NCI-H526 treated with DMSO at 0.1 percent for 48 hours (cell line): Measurements from ENCODE around the gene PRM1.
A peak's percentile ranks its signal among the peaks of the same experiment; 100 is the strongest.
"Not testable (repeated sequence)": the region's sequence is repeated elsewhere in the genome, so short reads cannot be mapped to it uniquely, and the experiment has no call there.

Experiments used
- DNase-seq: peaks from one replicate; lab custom pipeline; 2025; lab: John Stamatoyannopoulos, UW

The PRM1 gene

GRCh38 chr16:11298143-11298900 lies 17.2 kb upstream of the PRM1 start:
- no peak for DNase-seq

GRCh38 chr16:11297492-11298142 lies 16.5 kb upstream of the PRM1 start:
- DNase-seq = peak; percentile 88

- peak; percentile 28 for DNase-seq
These were observed 15.8 kb upstream of the PRM1 start for GRCh38 chr16:11296706-11297491.

GRCh38 chr16:11296351-11296705 lies 15.2 kb upstream of the PRM1 start:
- DNase-seq = no peak

GRCh38 chr16:11295672-11296071 lies 14.5 kb upstream of the PRM1 start:
- no peak for DNase-seq

GRCh38 chr16:11292076-11292748 lies 11.1 kb upstream of the PRM1 start:
- DNase-seq = no peak

- no peak for DNase-seq
These were observed 10.1 kb upstream of the PRM1 start for GRCh38 chr16:11291091-11291703.

- DNase-seq = no peak
These were observed 9.2 kb upstream of the PRM1 start for GRCh38 chr16:11290102-11290893.

- not testable (repeated sequence) for DNase-seq
These were observed 8.6 kb upstream of the PRM1 start for GRCh38 chr16:11289696-11290095.

GRCh38 chr16:11289202-11289601 lies 8.1 kb upstream of the PRM1 start:
- no peak for DNase-seq

- DNase-seq = no peak
These were observed 4.7 kb upstream of the PRM1 start for GRCh38 chr16:11285842-11286241.

- DNase-seq = no peak
These were observed 2.7 kb upstream of the PRM1 start for GRCh38 chr16:11283820-11284248.

- no peak for DNase-seq
These were observed 2.2 kb downstream of the PRM1 start for GRCh38 chr16:11278681-11279628.

- DNase-seq = no peak
These were observed 3.4 kb downstream of the PRM1 start for GRCh38 chr16:11277607-11278337.

- no peak for DNase-seq
These were observed 4.1 kb downstream of the PRM1 start for GRCh38 chr16:11276896-11277593.

GRCh38 chr16:11276143-11276895 lies 4.8 kb downstream of the PRM1 start, which contains the start of gene PRM2:
PRM2 (minus strand) TSS chr16:11276480; CDS start chr16:11276370, 110 bp downstream.
- DNase-seq = no peak

GRCh38 chr16:11274964-11275363 lies 6.2 kb downstream of the PRM1 start:
- no peak for DNase-seq
